K562 (cell line): Measurements from ENCODE around the gene FASTK. TPM values are rescaled to one million over a fixed set of nuclear protein-coding genes. Genes with fewer than 3 reads are reported as not detected.

Experiments used
- ASH1L ChIP-seq: fragments of 450-650 bp; IDR thresholded peaks from 2 replicates; pipeline ENCODE4 v1.6.1; 2018; ENCODE audit warnings: borderline replicate concordance, mild to moderate bottlenecking, low read depth; ENCODE audit not compliant: partially characterized antibody
- ATF1 ChIP-seq, 2 experiments: fragments of 450-650 bp in 1 of 2; IDR thresholded peaks; 2 replicates each; pipeline ENCODE4 v1.6.1; 2016; ENCODE audit warnings: missing compliant biosample characterization in 1 of 2, missing genetic modification characterization in 1 of 2
- CBX8 ChIP-seq: fragments of 200-600 bp; sonication (generic); IDR thresholded peaks from 2 replicates; pipeline ENCODE4 v1.6.1; 2012; ENCODE audit warnings: borderline replicate concordance, mixed run types, low read depth, mild to moderate bottlenecking, moderate library complexity, mixed read lengths, low read length, control low read depth, inconsistent platforms; ENCODE audit not compliant: poor library complexity, severe bottlenecking; ENCODE audit errors: extremely low read depth
- ERF ChIP-seq: fragments of 450-650 bp; formaldehyde crosslinking; IDR thresholded peaks from 2 replicates; pipeline ENCODE4 v1.4.0; 2020; ENCODE audit warnings: mild to moderate bottlenecking, mixed read lengths
- JUNB ChIP-seq: fragments of 450-650 bp; formaldehyde crosslinking; conservative IDR thresholded peaks from 2 replicates; pipeline ENCODE4 v1.4.0; 2020; ENCODE audit warnings: mild to moderate bottlenecking
- MITF ChIP-seq: IDR thresholded peaks from 2 replicates; pipeline ENCODE4 v1.6.1; 2014; ENCODE audit warnings: antibody characterized with exemption
- PHB2 ChIP-seq: fragments of 450-650 bp; IDR thresholded peaks from 2 replicates; pipeline ENCODE4 v1.6.1; 2017; ENCODE audit warnings: low read depth
- PRDM10 ChIP-seq: fragments of 450-650 bp; IDR thresholded peaks from 2 replicates; pipeline ENCODE4 v1.6.1; 2018; ENCODE audit not compliant: partially characterized antibody
- SMAD4 ChIP-seq: fragments of 250-450 bp; sonication (Bioruptor Pico); conservative IDR thresholded peaks from 2 replicates; pipeline ENCODE4 v1.8.0; 2021; ENCODE audit warnings: inconsistent platforms, mild to moderate bottlenecking, moderate library complexity
- SMARCA5 ChIP-seq: fragments of 450-650 bp; IDR thresholded peaks from 2 replicates; pipeline ENCODE4 v1.6.1; 2016
- SNIP1 ChIP-seq: fragments of 450-650 bp; IDR thresholded peaks from 2 replicates; pipeline ENCODE4 v1.7.1; 2017; ENCODE audit warnings: low read depth, mild to moderate bottlenecking
- ZNF175 ChIP-seq: fragments of 200-800 bp; sonication (Bioruptor generic); IDR thresholded peaks from 2 replicates; pipeline ENCODE4 v1.6.1; 2016; ENCODE audit warnings: low read depth, mild to moderate bottlenecking, missing genetic modification characterization, missing compliant biosample characterization
- ZNF324 ChIP-seq: fragments of 250-450 bp; sonication (Bioruptor Pico); IDR thresholded peaks from 2 replicates; pipeline ENCODE4 v1.4.0; 2020; ENCODE audit warnings: mild to moderate bottlenecking
- polyA plus RNA-seq, 8 experiments: library from polyadenylated mRNA; depleted of rRNA in 4 of 8; stranded (reverse) in 5 of 8; unstranded in 3 of 8; fragments of >200 nt; fragmentation: Nextera tagmentation in 2 of 8; fragmentation: Illumina TruSeq in 1 of 8; extraction: Ambion mirVana in 2 of 8; extraction: Trizol in 1 of 8; gene quantifications; 2 replicates each; pipeline versions ENCODE4 v1.2.1 to v1.2.3, GENCODE V29; 2011 to 2014; ENCODE audit warnings: inconsistent platforms in 1 of 8, missing spikeins in 1 of 8
- total RNA-seq, 7 experiments: library from RNA; depleted of rRNA in 6 of 7; stranded (reverse); fragments of >200 nt in 6 of 7; fragmentation: Illumina TruSeq in 2 of 7; extraction: Trizol in 2 of 7; gene quantifications; 2 replicates each; pipeline versions ENCODE4 v1.2.1 to v1.2.3, GENCODE V29; 2011 to 2021; ENCODE audit warnings: low replicate concordance in 1 of 7
- TF ChIP-seq, protein P1 (sequence below): fragments of 450-650 bp; formaldehyde crosslinking; IDR thresholded peaks from 2 replicates; pipeline ENCODE4 v1.4.0; 2020; ENCODE audit warnings: mild to moderate bottlenecking, moderate library complexity
- TF ChIP-seq, protein P2 (sequence below): fragments of 450-650 bp; IDR thresholded peaks from 2 replicates; pipeline ENCODE4 v1.6.1; 2017; ENCODE audit warnings: mild to moderate bottlenecking, moderate library complexity
- TF ChIP-seq, protein P3 (sequence below): sonication (generic); formaldehyde crosslinking; IDR thresholded peaks from 2 replicates; pipeline ENCODE4 v1.5.0; 2020; ENCODE audit warnings: missing genetic modification reagents

The FASTK gene
- total and polyA plus RNA-seq, 9 of the 15 experiments (the other 6 are each of a cell fraction or from before 2014, with no cell fraction given) = 0.51 to 150 (median 48.2) TPM

GRCh38 chr7:151028948-151029501, 51.6 kb downstream of the FASTK start (continued):
- no peak for TF ChIP-seq SNIP1
- TF ChIP-seq PHB2 = no peak; the same call in 1 of the 2 replicates
- TF ChIP-seq PRDM10 = no peak
- TF ChIP-seq, protein P1, sequence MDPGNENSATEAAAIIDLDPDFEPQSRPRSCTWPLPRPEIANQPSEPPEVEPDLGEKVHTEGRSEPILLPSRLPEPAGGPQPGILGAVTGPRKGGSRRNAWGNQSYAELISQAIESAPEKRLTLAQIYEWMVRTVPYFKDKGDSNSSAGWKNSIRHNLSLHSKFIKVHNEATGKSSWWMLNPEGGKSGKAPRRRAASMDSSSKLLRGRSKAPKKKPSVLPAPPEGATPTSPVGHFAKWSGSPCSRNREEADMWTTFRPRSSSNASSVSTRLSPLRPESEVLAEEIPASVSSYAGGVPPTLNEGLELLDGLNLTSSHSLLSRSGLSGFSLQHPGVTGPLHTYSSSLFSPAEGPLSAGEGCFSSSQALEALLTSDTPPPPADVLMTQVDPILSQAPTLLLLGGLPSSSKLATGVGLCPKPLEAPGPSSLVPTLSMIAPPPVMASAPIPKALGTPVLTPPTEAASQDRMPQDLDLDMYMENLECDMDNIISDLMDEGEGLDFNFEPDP (CRISPR knock-in tag) = no peak
- no peak for TF ChIP-seq CBX8
- TF ChIP-seq, protein P2, sequence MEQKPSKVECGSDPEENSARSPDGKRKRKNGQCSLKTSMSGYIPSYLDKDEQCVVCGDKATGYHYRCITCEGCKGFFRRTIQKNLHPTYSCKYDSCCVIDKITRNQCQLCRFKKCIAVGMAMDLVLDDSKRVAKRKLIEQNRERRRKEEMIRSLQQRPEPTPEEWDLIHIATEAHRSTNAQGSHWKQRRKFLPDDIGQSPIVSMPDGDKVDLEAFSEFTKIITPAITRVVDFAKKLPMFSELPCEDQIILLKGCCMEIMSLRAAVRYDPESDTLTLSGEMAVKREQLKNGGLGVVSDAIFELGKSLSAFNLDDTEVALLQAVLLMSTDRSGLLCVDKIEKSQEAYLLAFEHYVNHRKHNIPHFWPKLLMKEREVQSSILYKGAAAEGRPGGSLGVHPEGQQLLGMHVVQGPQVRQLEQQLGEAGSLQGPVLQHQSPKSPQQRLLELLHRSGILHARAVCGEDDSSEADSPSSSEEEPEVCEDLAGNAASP = no peak
- no peak for TF ChIP-seq JUNB
- no peak for TF ChIP-seq ASH1L
- no peak for TF ChIP-seq MITF
- no peak; the same call in 1 of the 2 replicates for TF ChIP-seq ZNF175 (CRISPR knock-in tag)
- no peak for TF ChIP-seq ZNF324 (CRISPR knock-in tag)
- TF ChIP-seq ERF (CRISPR knock-in tag) = 0 out of 2 replicates have a peak, but pooled peaks have one; percentile 24
- TF ChIP-seq SMAD4 (CRISPR knock-in tag) = peak; percentile 29
- TF ChIP-seq SMARCA5 = peak; percentile 32; the same call in 1 of the 2 replicates
- TF ChIP-seq, protein P3, sequence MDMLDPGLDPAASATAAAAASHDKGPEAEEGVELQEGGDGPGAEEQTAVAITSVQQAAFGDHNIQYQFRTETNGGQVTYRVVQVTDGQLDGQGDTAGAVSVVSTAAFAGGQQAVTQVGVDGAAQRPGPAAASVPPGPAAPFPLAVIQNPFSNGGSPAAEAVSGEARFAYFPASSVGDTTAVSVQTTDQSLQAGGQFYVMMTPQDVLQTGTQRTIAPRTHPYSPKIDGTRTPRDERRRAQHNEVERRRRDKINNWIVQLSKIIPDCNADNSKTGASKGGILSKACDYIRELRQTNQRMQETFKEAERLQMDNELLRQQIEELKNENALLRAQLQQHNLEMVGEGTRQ (CRISPR knock-in tag) = no peak
- no peak for TF ChIP-seq ATF1 (CRISPR knock-in tag; IDR thresholded peaks at IDR 0.05)
- no peak for TF ChIP-seq ATF1 (tag; IDR thresholded peaks at IDR 0.05)
